HG02588 (cell line): ENCODE measurements around the gene ACY1.

ENCODE experiments used
- ATAC-seq: cut with Tn5 transposase; IDR thresholded peaks from one replicate; pipeline ENCODE4 v1.9.1; 2021; ENCODE audit warnings: mild to moderate bottlenecking, moderate library complexity; ENCODE audit not compliant: unreplicated experiment

ACY1 gene

GRCh38 chr3:51945926-51946705 lies 37.2 kb upstream of the ACY1 start:
- ATAC-seq, result no peak

GRCh38 chr3:51946796-51947195 lies 36.5 kb upstream of the ACY1 start:
- ATAC-seq, result no peak

GRCh38 chr3:51947215-51947900 lies 36.0 kb upstream of the ACY1 start:
- ATAC-seq, result no peak

DNA sequence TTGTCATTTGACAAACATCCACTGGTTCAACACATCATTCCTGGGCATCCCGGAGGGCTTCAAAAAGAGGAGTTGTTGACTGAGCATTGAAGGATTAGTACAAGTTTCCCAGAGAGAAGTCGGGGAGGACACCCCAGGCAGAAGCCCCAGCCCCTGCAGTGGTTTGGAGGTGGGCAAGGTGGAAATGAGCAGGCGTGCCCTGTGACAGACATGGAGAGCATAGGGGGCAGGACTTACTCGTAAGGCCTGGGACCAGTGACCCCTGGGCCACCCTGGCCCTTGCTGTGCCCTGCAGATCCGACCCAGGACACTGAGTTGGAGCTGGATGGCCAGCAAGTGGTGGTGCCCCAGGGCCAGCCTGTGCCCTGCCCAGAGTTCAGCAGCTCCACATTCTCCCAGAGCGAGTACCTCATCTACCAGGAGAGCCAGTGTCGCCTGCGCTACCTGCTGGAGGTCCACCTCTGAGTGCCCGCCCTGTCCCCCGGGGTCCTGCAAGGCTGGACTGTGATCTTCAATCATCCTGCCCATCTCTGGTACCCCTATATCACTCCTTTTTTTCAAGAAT lies 35.2 kb upstream of the ACY1 start:
- no peak for ATAC-seq

- ATAC-seq, result no peak
Observed at GRCh38 chr3:51949121-51949520, 34.2 kb upstream of the ACY1 start.

DNA sequence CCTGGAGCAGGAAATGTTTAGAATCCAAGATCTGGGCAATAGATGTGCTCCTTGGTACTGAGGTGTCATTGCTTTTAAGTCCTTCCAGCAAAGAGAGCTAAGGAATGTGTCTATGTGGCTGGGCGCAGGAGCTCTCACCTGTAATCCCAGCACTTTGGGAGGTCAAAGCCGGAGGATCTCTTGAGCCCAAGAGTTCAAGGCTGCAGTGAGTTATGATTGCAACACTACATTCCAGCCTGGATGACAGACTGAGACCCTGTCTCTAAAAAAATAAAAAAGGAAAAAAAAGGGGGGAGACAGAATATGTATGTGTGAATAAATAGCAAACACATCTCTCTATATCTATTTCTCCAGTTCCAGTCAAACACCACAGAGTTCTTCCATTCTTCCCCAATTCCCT lies 32.4 kb upstream of the ACY1 start:
- ATAC-seq, result no peak

- no peak for ATAC-seq
Observed at GRCh38 chr3:51953445-51953844, 29.9 kb upstream of the ACY1 start.

- no peak for ATAC-seq
Observed at GRCh38 chr3:51954105-51954504, 29.2 kb upstream of the ACY1 start.

- no peak for ATAC-seq
Observed at GRCh38 chr3:51954713-51955112, 28.6 kb upstream of the ACY1 start.

DNA sequence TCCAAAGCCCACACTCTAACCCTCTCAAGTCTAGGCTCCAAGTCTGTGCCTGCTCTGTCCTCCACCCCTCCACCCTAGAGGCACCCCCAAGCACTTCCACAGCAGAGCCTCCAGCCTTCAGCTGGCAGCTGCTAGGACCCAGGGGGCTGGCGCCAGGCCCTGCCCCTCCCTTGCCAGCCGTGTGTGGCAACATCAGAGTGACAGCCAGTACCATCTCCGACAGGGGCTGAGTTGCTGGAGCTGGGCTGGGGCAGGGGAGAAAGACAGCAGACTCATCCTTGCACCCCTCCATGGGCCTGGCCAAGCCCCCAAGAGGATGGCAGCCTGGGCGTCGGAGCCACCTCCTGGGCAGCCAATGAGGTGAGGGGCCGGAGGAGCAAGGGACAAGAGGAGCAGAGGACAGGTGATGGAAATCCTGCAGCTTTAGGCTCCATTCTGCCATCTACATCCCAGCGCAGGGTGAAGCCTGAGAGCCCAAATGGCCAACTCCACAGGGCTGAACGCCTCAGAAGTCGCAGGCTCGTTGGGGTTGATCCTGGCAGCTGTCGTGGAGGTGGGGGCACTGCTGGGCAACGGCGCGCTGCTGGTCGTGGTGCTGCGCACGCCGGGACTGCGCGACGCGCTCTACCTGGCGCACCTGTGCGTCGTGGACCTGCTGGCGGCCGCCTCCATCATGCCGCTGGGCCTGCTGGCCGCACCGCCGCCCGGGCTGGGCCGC lies 28.0 kb upstream of the ACY1 start, which contains the start of gene GPR62:
TSS of gene GPR62 (plus strand) at position 207 of the 718 bp plus-strand sequence. CDS start at position 479, 272 bp downstream.
- no peak for ATAC-seq

DNA sequence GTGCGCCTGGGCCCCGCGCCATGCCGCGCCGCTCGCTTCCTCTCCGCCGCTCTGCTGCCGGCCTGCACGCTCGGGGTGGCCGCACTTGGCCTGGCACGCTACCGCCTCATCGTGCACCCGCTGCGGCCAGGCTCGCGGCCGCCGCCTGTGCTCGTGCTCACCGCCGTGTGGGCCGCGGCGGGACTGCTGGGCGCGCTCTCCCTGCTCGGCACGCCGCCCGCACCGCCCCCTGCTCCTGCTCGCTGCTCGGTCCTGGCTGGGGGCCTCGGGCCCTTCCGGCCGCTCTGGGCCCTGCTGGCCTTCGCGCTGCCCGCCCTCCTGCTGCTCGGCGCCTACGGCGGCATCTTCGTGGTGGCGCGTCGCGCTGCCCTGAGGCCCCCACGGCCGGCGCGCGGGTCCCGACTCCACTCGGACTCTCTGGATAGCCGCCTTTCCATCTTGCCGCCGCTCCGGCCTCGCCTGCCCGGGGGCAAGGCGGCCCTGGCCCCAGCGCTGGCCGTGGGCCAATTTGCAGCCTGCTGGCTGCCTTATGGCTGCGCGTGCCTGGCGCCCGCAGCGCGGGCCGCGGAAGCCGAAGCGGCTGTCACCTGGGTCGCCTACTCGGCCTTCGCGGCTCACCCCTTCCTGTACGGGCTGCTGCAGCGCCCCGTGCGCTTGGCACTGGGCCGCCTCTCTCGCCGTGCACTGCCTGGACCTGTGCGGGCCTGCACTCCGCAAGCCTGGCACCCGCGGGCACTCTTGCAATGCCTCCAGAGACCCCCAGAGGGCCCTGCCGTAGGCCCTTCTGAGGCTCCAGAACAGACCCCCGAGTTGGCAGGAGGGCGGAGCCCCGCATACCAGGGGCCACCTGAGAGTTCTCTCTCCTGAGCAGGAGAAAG lies 27.2 kb upstream of the ACY1 start:
- ATAC-seq, result no peak

GRCh38 chr3:51957520-51958205 lies 25.7 kb upstream of the ACY1 start:
- no peak for ATAC-seq

DNA sequence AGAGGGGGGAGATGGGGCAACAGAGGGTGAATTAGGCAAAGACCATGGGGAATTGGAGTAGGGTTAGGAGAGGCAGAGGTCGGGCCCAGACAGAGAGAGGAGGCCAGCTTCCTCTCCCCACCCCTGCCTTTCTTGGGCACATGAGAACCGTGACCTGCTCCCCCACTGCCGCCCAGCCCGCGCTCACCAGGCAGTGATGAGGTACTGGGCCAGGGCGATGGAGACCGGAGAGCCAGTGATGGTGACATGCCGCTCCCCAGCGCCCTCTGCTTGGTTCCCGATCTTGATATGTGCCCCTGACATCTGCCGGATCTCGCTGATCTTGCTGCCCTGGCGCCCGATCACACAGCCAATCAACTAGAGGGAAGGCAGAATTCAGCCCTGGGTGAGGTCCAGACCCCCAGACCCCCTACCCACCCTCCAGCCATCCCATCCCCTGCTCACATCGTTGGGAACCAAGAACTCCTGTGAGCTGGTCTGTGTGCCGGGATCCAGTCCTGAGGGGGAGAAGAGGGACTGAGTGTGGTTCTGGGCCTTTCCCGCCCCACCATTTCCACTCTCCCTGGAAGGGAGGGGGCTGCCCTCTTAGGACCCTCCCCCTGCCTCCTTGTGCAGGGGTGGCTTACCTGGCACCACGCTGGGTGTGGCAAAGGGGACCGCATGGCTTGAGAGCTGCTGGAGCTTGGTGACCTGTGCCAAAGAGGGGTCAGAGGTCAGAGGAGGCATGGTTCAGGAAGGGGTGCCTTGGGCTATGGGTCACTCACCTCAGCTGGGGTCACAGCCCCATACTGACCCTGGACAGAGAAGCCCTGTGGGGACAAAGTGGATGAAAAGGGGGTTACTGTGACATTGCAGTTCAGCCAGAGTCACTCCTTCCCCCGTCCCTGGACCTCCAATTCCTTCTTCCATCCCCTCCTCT lies 24.5 kb upstream of the ACY1 start:
- no peak for ATAC-seq

- no peak for ATAC-seq
Observed at GRCh38 chr3:51959651-51960050, 23.7 kb upstream of the ACY1 start.

- no peak for ATAC-seq
Observed at GRCh38 chr3:51960386-51960785, 22.9 kb upstream of the ACY1 start.

DNA sequence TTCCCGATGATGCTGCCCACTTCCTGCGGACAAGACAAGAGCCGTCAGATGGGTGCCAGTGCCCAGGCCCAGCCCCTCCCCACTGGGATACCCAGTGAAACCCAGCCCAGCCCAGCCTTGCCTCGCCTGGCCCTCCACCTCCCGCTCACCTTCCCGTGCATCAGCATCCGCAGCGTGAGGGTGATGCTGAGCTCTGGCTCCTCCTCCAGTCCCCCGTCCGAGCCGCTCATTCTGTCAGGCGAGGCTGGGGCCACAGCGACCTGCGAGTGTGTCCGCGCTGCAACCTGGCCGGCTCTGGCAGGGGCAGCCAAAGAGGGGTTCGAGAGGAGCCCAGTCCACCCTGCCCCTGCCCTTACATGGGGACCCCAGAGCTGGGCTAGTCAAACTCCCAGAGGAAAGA lies 22.3 kb upstream of the ACY1 start:
- no peak for ATAC-seq

DNA sequence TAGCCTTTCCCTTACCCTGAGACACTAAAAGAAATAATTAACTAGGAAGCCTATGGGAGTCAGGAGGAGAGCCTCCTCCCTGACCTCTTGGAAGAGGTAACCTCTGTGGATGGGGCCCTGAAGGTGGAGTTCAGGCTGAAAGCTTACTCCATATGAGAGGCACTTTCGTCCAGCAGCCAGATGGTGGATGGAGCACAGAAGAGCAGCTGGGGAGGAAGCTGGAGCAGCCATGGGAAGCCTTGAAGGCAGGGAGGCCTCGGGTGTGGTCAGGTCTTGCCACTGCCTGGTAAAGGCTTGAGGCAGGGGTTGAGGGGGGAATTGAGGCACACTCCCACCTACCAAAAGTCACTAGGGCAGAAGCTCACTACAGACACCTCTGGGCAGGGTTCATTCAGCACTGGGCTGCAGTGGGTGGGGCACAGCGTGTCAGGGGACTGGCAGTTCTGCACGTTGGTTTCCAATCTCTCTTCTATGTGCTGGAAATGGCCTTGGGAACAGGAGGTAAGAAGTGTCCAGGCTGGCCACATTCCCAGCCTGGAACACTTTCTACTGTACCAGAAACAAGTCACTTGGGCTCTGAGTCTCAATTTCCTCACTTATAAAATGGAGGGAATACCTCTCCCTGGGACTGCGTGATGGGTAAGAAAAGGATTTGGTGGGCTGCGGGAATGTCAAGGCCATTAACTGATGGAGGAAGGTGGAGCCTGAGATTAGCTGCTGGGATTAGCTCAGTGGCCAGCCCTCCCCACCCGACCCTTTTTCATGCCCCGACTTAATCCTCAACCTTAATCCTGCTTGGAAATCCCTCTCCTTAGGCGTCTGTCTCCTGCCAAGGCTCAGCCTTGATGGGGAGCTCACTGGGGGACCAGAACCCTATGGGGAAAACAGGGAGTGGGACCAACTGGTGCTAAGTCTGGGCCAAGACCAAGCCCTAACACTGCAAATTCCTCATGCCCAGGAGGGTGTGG lies 21.4 kb upstream of the ACY1 start:
- ATAC-seq, result no peak
